Skin of body (tissue), 3 donors: ENCODE measurements around the gene FKBP6. TPM values are rescaled to one million over a fixed set of nuclear protein-coding genes. Genes with fewer than 3 reads are reported as not detected.
A peak's percentile ranks its signal among the peaks of the same experiment; 100 is the strongest.
"Not testable (repeated sequence)": the region's sequence is repeated elsewhere in the genome, so short reads cannot be mapped to it uniquely, and the experiment has no call there.

Experiments used
- DNase-seq: peaks from one replicate; lab custom pipeline; 2025; lab: John Stamatoyannopoulos, UW
- small RNA-seq: library from RNA; depleted of rRNA; stranded (forward); fragments of <200 nt; gene quantifications from one replicate; pipeline ENCODE3, GENCODE V24; 2014; ENCODE audit warnings: low replicate concordance
- total RNA-seq: library from RNA; depleted of rRNA; stranded (reverse); fragments of >200 nt; gene quantifications from one replicate; pipeline ENCODE4 v1.2.3, GENCODE V29; 2014

FKBP6 gene
- total RNA-seq, 1 donor from 2014 or later, result not detected

DNA sequence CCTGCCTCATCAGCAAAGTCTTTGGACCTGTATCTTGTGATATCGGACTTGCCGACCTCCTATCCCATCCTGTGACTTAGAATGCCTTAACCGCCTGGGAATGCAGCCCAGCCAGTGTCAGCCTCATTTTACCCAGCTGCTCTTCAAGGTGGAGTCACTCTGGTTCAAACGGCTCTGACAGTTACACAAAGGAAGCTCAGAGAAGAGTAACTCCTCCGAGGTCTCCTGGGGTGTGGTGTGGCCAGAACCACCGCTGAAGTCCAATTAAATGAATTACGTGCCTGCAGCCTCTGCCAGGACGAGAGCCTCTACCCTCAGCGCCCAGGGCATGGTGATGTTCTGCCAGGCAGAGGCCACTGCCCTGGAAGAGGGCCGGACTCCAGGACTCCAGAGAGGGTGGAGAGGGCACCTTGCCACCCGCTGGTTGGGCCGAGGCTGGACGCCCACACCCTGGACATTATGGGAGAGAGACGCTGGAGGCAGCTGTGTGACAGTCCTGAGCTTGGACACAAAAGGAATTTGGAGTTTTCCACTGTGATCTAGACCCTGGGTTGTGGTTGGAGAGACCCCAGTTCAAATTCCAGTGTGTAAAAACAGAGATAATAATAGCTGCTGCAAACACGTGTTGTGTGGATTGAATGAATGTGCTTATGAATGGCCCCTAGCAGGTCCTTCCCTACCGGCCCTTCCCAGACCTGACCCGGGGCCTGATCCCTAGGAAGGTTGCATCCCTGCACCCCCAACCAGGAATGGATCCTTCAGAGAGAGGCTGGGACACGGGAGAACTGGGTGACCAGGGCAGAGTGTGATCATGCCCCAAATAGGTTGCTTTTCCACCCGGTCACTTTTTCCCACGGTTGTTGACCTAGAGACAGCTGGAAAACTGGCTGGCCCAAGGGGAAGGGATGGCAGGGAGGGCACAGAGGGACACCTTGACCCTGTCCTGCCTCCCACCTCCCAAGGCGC is 67.9 kb downstream of the FKBP6 start:
- DNase-seq, result no peak

GRCh38 chr7:73397521-73398281 is 69.7 kb downstream of the FKBP6 start:
- DNase-seq, result peak; percentile 46

- peak; percentile 20 for DNase-seq
These were observed 71.5 kb downstream of the FKBP6 start for GRCh38 chr7:73399185-73400050.

GRCh38 chr7:73404860-73405259 is 76.9 kb downstream of the FKBP6 start:
- DNase-seq, result not testable (repeated sequence)

Small RNA genes within 50 kb of the gene (small RNA-seq; reads per million reads assigned to genes)
- gene RF00019 (not detected), gene RNU6-1080P (not detected)

Other genes starting within 250 kb of the FKBP6 start
- gene SPDYE9, start 242.1 kb upstream of the FKBP6 start, total RNA-seq, result 0.10 TPM
- 9.4 TPM for gene NSUN5, start 19.3 kb upstream of the FKBP6 start, total RNA-seq
- 0.20 TPM for gene TRIM50, start 79 bp upstream of the FKBP6 start, total RNA-seq
- gene FZD9, start 105.6 kb downstream of the FKBP6 start, total RNA-seq, result 1.4 TPM
- gene BAZ1B, start 194.1 kb downstream of the FKBP6 start, total RNA-seq, result 43.1 TPM
- 8.5 TPM for gene BCL7B, start 229.5 kb downstream of the FKBP6 start, total RNA-seq